ENCODE measurements around the gene FAM117A. TPM values are rescaled to one million over a fixed set of nuclear protein-coding genes. Genes with fewer than 3 reads are reported as not detected.

FAM117A gene
- polyA plus RNA-seq, 1 of the 3 experiments (the other 2 are of a cell fraction): 7.8 TPM

- TF ChIP-seq REST (IDR thresholded peaks at IDR 0.05; ENCODE audit: low read depth, low read length) (peak; percentile 72), TCF12 (IDR thresholded peaks at IDR 0.05) (no peak), CTCF (IDR thresholded peaks at IDR 0.05) (peak; percentile 99), YY1 (IDR thresholded peaks at IDR 0.05; ENCODE audit: low read depth) (peak; percentile 77; the same call in 1 of the 2 replicates), FOXM1 (IDR thresholded peaks at IDR 0.05; ENCODE audit: low read depth) (no peak), RXRA (IDR thresholded peaks at IDR 0.05; ENCODE audit: borderline replicate concordance, low read depth) (no peak), CHD2 (IDR thresholded peaks at IDR 0.05; ENCODE audit: low read length, partially characterized antibody) (peak; percentile 82)
Observed at GRCh38 chr17:49707608-49708514, 56.1 kb downstream of the FAM117A start, which contains the start of gene SLC35B1 (continued).

- Histone ChIP-seq H3K36me3 (replicated peaks in 1 of 2; ENCODE audit: control insufficient read depth in 1 of 2, insufficient read depth in 2 of 2, low read length in 1 of 2) (peaks cover 32 to 39% of the 10 kb centered on the region in 2 experiments), H3K79me2 (ENCODE audit: insufficient read depth) (peaks cover 26% of the 10 kb centered on the region), H3K4me2 (peak overlapping the region; percentile 98), H2AFZ (ENCODE audit: low read depth) (peak overlapping the region; percentile 75), H3K27me3 (ENCODE audit: insufficient read depth) (no peaks in the 10 kb centered on the region), H3K9ac (peak overlapping the region; percentile 85), H3K4me3 (ENCODE audit: low read depth in 2 of 2, low read length in 1 of 2) (peak overlapping the region; percentile 85 to 97), H3K4me1 (ENCODE audit: control insufficient read depth in 1 of 2, insufficient read depth in 2 of 2, low read depth in 1 of 2, low read length in 1 of 2) (peaks cover 8 to 17% of the 10 kb centered on the region in 2 experiments; a peak in 2 of 4 replicates), H3K27ac (ENCODE audit: low read depth in 2 of 2, low read length in 1 of 2) (peak overlapping the region; percentile 80 to 99), H3K9me3 (no peaks in the 10 kb centered on the region), H3K9me2 (no peaks in the 10 kb centered on the region), H4K20me1 (ENCODE audit: insufficient read depth) (no peaks in the 10 kb centered on the region), H3F3A (replicated peaks; ENCODE audit: insufficient read depth) (peaks cover 4% of the 10 kb centered on the region)
- no peak for DNase-seq
- ChIA-PET CTCF (interaction anchor here (0.9 to 50.8 kb wide), 25 partner anchors 9 to 568 kb away, joined by 3 to 2107 read pairs (median 5); partner anchors contain the start of genes FAM117A, NXPH3 and SPOP), POLR2A (interaction anchor here (1.0 to 2.3 kb wide), 5 partner anchors 8 to 139 kb away, joined by 3 to 15 read pairs (median 6); partner anchors contain the start of genes FAM117A and KAT7)
- 3% methylated on average over 12 of the region's 12 CpGs for WGBS (ENCODE audit: low lambda C conversion rate)
- no peak for TF ChIP-seq RXRA (IDR thresholded peaks at IDR 0.05; ENCODE audit: borderline replicate concordance, low read depth)
- TF ChIP-seq NRF1 (IDR thresholded peaks at IDR 0.05; ENCODE audit: low read depth, low read length): no peak
- no peak for TF ChIP-seq EZH2phosphoT487 (IDR thresholded peaks at IDR 0.05; ENCODE audit: borderline replicate concordance, low read depth)
- TF ChIP-seq FOXJ3 (CRISPR knock-in tag; IDR thresholded peaks at IDR 0.05): no peak
- TF ChIP-seq GATA2 (CRISPR knock-in tag; IDR thresholded peaks at IDR 0.05): no peak
- no peak for TF ChIP-seq POLR2AphosphoS5 (IDR thresholded peaks at IDR 0.05; ENCODE audit: low read depth, low read length)
- TF ChIP-seq YY1 (IDR thresholded peaks at IDR 0.05; ENCODE audit: low read depth): no peak
- no peak for TF ChIP-seq CHD2 (IDR thresholded peaks at IDR 0.05; ENCODE audit: low read length, partially characterized antibody)
- TF ChIP-seq NFIC (IDR thresholded peaks at IDR 0.05; ENCODE audit: borderline replicate concordance): no peak
- no peak for TF ChIP-seq CTCF (IDR thresholded peaks at IDR 0.05)
- TF ChIP-seq PBX3 (IDR thresholded peaks at IDR 0.05): no peak
- TF ChIP-seq RCOR1 (IDR thresholded peaks at IDR 0.05; ENCODE audit: low read length): no peak
- TF ChIP-seq ELF1 (IDR thresholded peaks at IDR 0.05): no peak
- no peak for TF ChIP-seq USF2 (IDR thresholded peaks at IDR 0.05; ENCODE audit: borderline replicate concordance, low read depth, low read length)
- no peak for TF ChIP-seq USF1 (IDR thresholded peaks at IDR 0.05; ENCODE audit: borderline replicate concordance, low read depth)
Observed at GRCh38 chr17:49707246-49707607, 56.7 kb downstream of the FAM117A start.
